Osteocyte (in vitro differentiated cells): ENCODE data around the gene GAK. TPM values are rescaled to one million over a fixed set of nuclear protein-coding genes. Genes with fewer than 3 reads are reported as not detected.
A peak's percentile ranks its signal among the peaks of the same experiment; 100 is the strongest.
"Not testable (repeated sequence)": the region's sequence is repeated elsewhere in the genome, so short reads cannot be mapped to it uniquely, and the experiment has no call there.

Experiments used
- DNase-seq: peaks from one replicate; pipeline ENCODE4 v3.0.0; 2021; ENCODE audit warnings: mixed read lengths; ENCODE audit not compliant: unreplicated experiment; ENCODE audit errors: extremely low spot score
- H3K27ac Mint-ChIP-seq: one replicate; pipeline ENCODE4 v1.8.0; 2021; ENCODE audit warnings: mild to moderate bottlenecking, mixed read lengths; ENCODE audit not compliant: unreplicated experiment
- H3K27me3 Mint-ChIP-seq: one replicate; pipeline ENCODE4 v1.8.0; 2021; ENCODE audit warnings: mixed read lengths; ENCODE audit not compliant: unreplicated experiment
- H3K36me3 Mint-ChIP-seq: one replicate; pipeline ENCODE4 v1.8.0; 2021; ENCODE audit warnings: mixed read lengths; ENCODE audit not compliant: unreplicated experiment
- H3K4me1 Mint-ChIP-seq: one replicate; pipeline ENCODE4 v1.8.0; 2021; ENCODE audit warnings: mixed read lengths; ENCODE audit not compliant: unreplicated experiment
- H3K4me3 Mint-ChIP-seq: one replicate; pipeline ENCODE4 v1.8.0; 2021; ENCODE audit warnings: mild to moderate bottlenecking, moderate library complexity, mixed read lengths; ENCODE audit not compliant: unreplicated experiment
- H3K9me3 Mint-ChIP-seq: one replicate; pipeline ENCODE4 v1.8.0; 2021; ENCODE audit warnings: mixed read lengths; ENCODE audit not compliant: unreplicated experiment
- CTCF ChIP-seq: fragments of 200-600 bp; sonication (generic); IDR thresholded peaks from 2 replicates; pipeline ENCODE4 v1.5.0; 2021; ENCODE audit warnings: antibody characterized with exemption, mild to moderate bottlenecking, moderate library complexity
- total RNA-seq: library from RNA; stranded (reverse); gene quantifications from 2 replicates; pipeline ENCODE4 v1.2.1, GENCODE V29; 2021

Gene GAK
- total RNA-seq, 1 donor from 2014 or later, result 93.8 TPM

- H3K36me3 Mint-ChIP-seq, result peaks cover 2% of the 10 kb centered on the region
- no peaks in the 10 kb centered on the region for H3K9me3 Mint-ChIP-seq
- no peak overlapping the region for H3K27ac Mint-ChIP-seq
- H3K4me1 Mint-ChIP-seq, result peaks cover 6% of the 10 kb centered on the region
- no peak overlapping the region for H3K4me3 Mint-ChIP-seq
- H3K27me3 Mint-ChIP-seq, result no peaks in the 10 kb centered on the region
- no peak for DNase-seq
- no peak for TF ChIP-seq CTCF
Observed at GRCh38 chr4:946103-946450, 14.0 kb upstream of the GAK start.

- Mint-ChIP-seq H3K27ac (no peak overlapping the region), H3K4me3 (no peak overlapping the region)
- no peak for DNase-seq
Observed at GRCh38 chr4:945274-946102, 13.4 kb upstream of the GAK start.

GRCh38 chr4:939508-939907, 7.4 kb upstream of the GAK start:
- not testable (repeated sequence) for H3K9me3 Mint-ChIP-seq

More at GRCh38 chr4:945274-946102, 13.4 kb upstream of the GAK start:
- no peaks in the 10 kb centered on the region for H3K9me3 Mint-ChIP-seq
- no peak for TF ChIP-seq CTCF
- peaks cover 2% of the 10 kb centered on the region for H3K36me3 Mint-ChIP-seq
- peaks cover 6% of the 10 kb centered on the region for H3K4me1 Mint-ChIP-seq
- no peaks in the 10 kb centered on the region for H3K27me3 Mint-ChIP-seq

GRCh38 chr4:932713-933070, 576 bp upstream of the GAK start:
- no peak for DNase-seq
- Mint-ChIP-seq H3K9me3 (no peaks in the 10 kb centered on the region), H3K27me3 (no peaks in the 10 kb centered on the region), H3K4me1 (peaks cover 28% of the 10 kb centered on the region), H3K36me3 (no peaks in the 10 kb centered on the region), H3K27ac (peak overlapping the region; percentile 84), H3K4me3 (peak overlapping the region; percentile 92)
- no peak for TF ChIP-seq CTCF

More at GRCh38 chr4:939508-939907, 7.4 kb upstream of the GAK start:
- not testable (repeated sequence) for H3K27me3 Mint-ChIP-seq, H3K27ac Mint-ChIP-seq, H3K4me3 Mint-ChIP-seq, DNase-seq, H3K4me1 Mint-ChIP-seq, H3K36me3 Mint-ChIP-seq

GRCh38 chr4:931194-931959, 739 bp downstream of the GAK start:
- DNase-seq, result no peak
- H3K27me3 Mint-ChIP-seq, result no peaks in the 10 kb centered on the region

More at GRCh38 chr4:931194-931959, 739 bp downstream of the GAK start:
- TF ChIP-seq CTCF, result no peak
- Mint-ChIP-seq H3K4me1 (peaks cover 28% of the 10 kb centered on the region), H3K36me3 (no peaks in the 10 kb centered on the region), H3K9me3 (no peaks in the 10 kb centered on the region), H3K27ac (peak overlapping the region; percentile 84), H3K4me3 (peak overlapping the region; percentile 92)
